ENCODE results near the gene BMP6.

The BMP6 gene

GRCh38 chr6:7719364-7719850, 6.5 kb upstream of the BMP6 start:
- no peak for DNase-seq (ENCODE audit: low spot score)

- no peak for DNase-seq (ENCODE audit: low spot score)
These were observed 5.6 kb upstream of the BMP6 start for GRCh38 chr6:7720346-7720745.

GRCh38 chr6:7721649-7722048, 4.2 kb upstream of the BMP6 start:
- DNase-seq (ENCODE audit: low spot score), result peak; percentile 34

- peak; percentile 68 for DNase-seq (ENCODE audit: low spot score)
These were observed 2.9 kb upstream of the BMP6 start for GRCh38 chr6:7723041-7723447.

- no peak for DNase-seq (ENCODE audit: low spot score)
These were observed 2.3 kb upstream of the BMP6 start for GRCh38 chr6:7723554-7723953.

GRCh38 chr6:7725412-7725811, 487 bp upstream of the BMP6 start:
- DNase-seq (ENCODE audit: low spot score), result no peak

GRCh38 chr6:7726416-7727085, 652 bp downstream of the BMP6 start:
- DNase-seq (ENCODE audit: low spot score), result no peak

GRCh38 chr6:7727086-7727945, 1.4 kb downstream of the BMP6 start:
- DNase-seq (ENCODE audit: low spot score), result no peak

- DNase-seq (ENCODE audit: low spot score), result no peak
These were observed 2.3 kb downstream of the BMP6 start for GRCh38 chr6:7727946-7728854.

- DNase-seq (ENCODE audit: low spot score), result no peak
These were observed 3.1 kb downstream of the BMP6 start for GRCh38 chr6:7728855-7729590.

GRCh38 chr6:7730001-7730783, 4.3 kb downstream of the BMP6 start:
- DNase-seq (ENCODE audit: low spot score), result no peak

- DNase-seq (ENCODE audit: low spot score), result no peak
These were observed 4.9 kb downstream of the BMP6 start for GRCh38 chr6:7730784-7731227.

- DNase-seq (ENCODE audit: low spot score), result no peak
These were observed 5.4 kb downstream of the BMP6 start for GRCh38 chr6:7731294-7731693.

- DNase-seq (ENCODE audit: low spot score), result no peak
These were observed 6.3 kb downstream of the BMP6 start for GRCh38 chr6:7732228-7732627.

- DNase-seq (ENCODE audit: low spot score), result no peak
These were observed 8.9 kb downstream of the BMP6 start for GRCh38 chr6:7734707-7735383.

- no peak for DNase-seq (ENCODE audit: low spot score)
These were observed 11.2 kb downstream of the BMP6 start for GRCh38 chr6:7737106-7737505.

- DNase-seq (ENCODE audit: low spot score), result no peak
These were observed 12.0 kb downstream of the BMP6 start for GRCh38 chr6:7737867-7738266.

- no peak for DNase-seq (ENCODE audit: low spot score)
These were observed 16.4 kb downstream of the BMP6 start for GRCh38 chr6:7742223-7742785.

- no peak for DNase-seq (ENCODE audit: low spot score)
These were observed 20.0 kb downstream of the BMP6 start for GRCh38 chr6:7745942-7746341.

GRCh38 chr6:7747016-7747415, 21.1 kb downstream of the BMP6 start:
- no peak for DNase-seq (ENCODE audit: low spot score)
